Endothelial cell of umbilical vein (primary cell): ENCODE data around the gene ZDHHC11. TPM values are rescaled to one million over a fixed set of nuclear protein-coding genes. Genes with fewer than 3 reads are reported as not detected.
"Not testable (repeated sequence)": the region's sequence is repeated elsewhere in the genome, so short reads cannot be mapped to it uniquely, and the experiment has no call there.

ENCODE experiments used
- BruUV-seq: library from RNA; stranded (reverse); fragments of 400-500 nt; replicated peaks from 2 replicates; lab custom pipeline; 2021; lab: Mats Ljungman, UMichigan
- CTCF ChIA-PET: fragments of 300-600, 350-600 bp; sonication (Branson Sonifier 250); formaldehyde crosslinking; loops from one replicate; lab custom pipeline; 2021; ENCODE audit warnings: antibody characterized with exemption, inconsistent platforms; lab: Charles Lee
- POLR2A ChIA-PET: fragments of 300-600, 350-600 bp; sonication (Branson Sonifier 250); formaldehyde crosslinking; loops from one replicate; lab custom pipeline; 2021; ENCODE audit warnings: antibody characterized with exemption, inconsistent platforms; lab: Charles Lee
- DNase-seq: peaks from one replicate; pipeline ENCODE4 v3.0.0-alpha.2; 2011; ENCODE audit warnings: low read depth, low spot score
- FAIRE-seq: peaks from 2 replicates; lab custom pipeline; 2011; peaks lifted over from hg19 to GRCh38; lab: Jason Lieb, UNC
- H2AFZ ChIP-seq: 2 replicates; pipeline ENCODE4 v1.6.0; 2012; ENCODE audit warnings: low read depth, low read length, control low read depth, inconsistent platforms
- H3K27ac ChIP-seq: 2 replicates; pipeline ENCODE4 v1.5.1; 2011; ENCODE audit warnings: low read depth, mild to moderate bottlenecking, control low read depth, low read length, moderate library complexity; ENCODE audit not compliant: insufficient read depth
- H3K27me3 ChIP-seq, 2 experiments: 2 replicates each; pipeline versions ENCODE4 v1.6.0 to v1.6.1; 2011; ENCODE audit warnings: low read length in 2 of 2, mixed read lengths in 1 of 2; ENCODE audit not compliant: control insufficient read depth in 2 of 2, insufficient read depth in 2 of 2
- H3K36me3 ChIP-seq, 2 experiments: 2 replicates in 1 of 2; 3 replicates in 1 of 2; pipeline ENCODE4 v1.5.1; 2011; ENCODE audit warnings: low read length in 2 of 2, mild to moderate bottlenecking in 1 of 2, moderate library complexity in 1 of 2; ENCODE audit not compliant: control insufficient read depth in 2 of 2, insufficient read depth in 2 of 2; ENCODE audit errors: extremely low read depth in 1 of 2
- H3K4me1 ChIP-seq: 3 replicates; pipeline ENCODE4 v1.5.1; 2011; ENCODE audit warnings: mild to moderate bottlenecking, low read length; ENCODE audit not compliant: control insufficient read depth, insufficient read depth; ENCODE audit errors: extremely low read depth
- H3K4me2 ChIP-seq: 2 replicates; pipeline ENCODE4 v1.6.1; 2011; ENCODE audit warnings: low read length, control low read depth, mixed read lengths; ENCODE audit not compliant: insufficient read depth
- H3K4me3 ChIP-seq, 3 experiments: fragments of 200-600 bp in 1 of 3; sonication (generic), shearing (Covaris generic) in 1 of 3; replicated peaks in 1 of 3; 2 replicates each; pipeline ENCODE4 v1.5.1; 2011 to 2016; ENCODE audit warnings: control low read depth in 3 of 3, low read length in 3 of 3, mild to moderate bottlenecking in 2 of 3, inconsistent platforms in 1 of 3, low read depth in 1 of 3, moderate library complexity in 1 of 3; ENCODE audit not compliant: insufficient read depth in 1 of 3
- H3K79me2 ChIP-seq: 2 replicates; pipeline ENCODE4 v1.6.0; 2012; ENCODE audit warnings: low read length, inconsistent platforms; ENCODE audit not compliant: control insufficient read depth, insufficient read depth
- H3K9ac ChIP-seq: replicated peaks from 2 replicates; pipeline ENCODE3; 2011; ENCODE audit warnings: low read length, control low read depth; ENCODE audit not compliant: insufficient read depth; ENCODE audit errors: extremely low read depth
- H3K9me1 ChIP-seq: replicated peaks from 3 replicates; pipeline ENCODE4 v1.6.0; 2011; ENCODE audit warnings: mild to moderate bottlenecking, low read length; ENCODE audit not compliant: control insufficient read depth, insufficient read depth; ENCODE audit errors: extremely low read depth
- H3K9me3 ChIP-seq: replicated peaks from 2 replicates; pipeline ENCODE4 v1.5.1; 2012; ENCODE audit warnings: low read length, inconsistent platforms; ENCODE audit not compliant: control insufficient read depth, insufficient read depth
- H4K20me1 ChIP-seq: replicated peaks from 2 replicates; pipeline ENCODE3; 2011; ENCODE audit warnings: mild to moderate bottlenecking, low read length; ENCODE audit not compliant: control insufficient read depth, insufficient read depth; ENCODE audit errors: extremely low read depth
- EZH2 ChIP-seq: IDR thresholded peaks from 2 replicates; pipeline ENCODE4 v1.6.1; 2012; ENCODE audit warnings: borderline replicate concordance, low read depth, mild to moderate bottlenecking, moderate library complexity, low read length, inconsistent platforms; ENCODE audit not compliant: severe bottlenecking
- FOS ChIP-seq: IDR thresholded peaks from 2 replicates; pipeline ENCODE4 v1.6.1; 2011; ENCODE audit warnings: mild to moderate bottlenecking, low read length, moderate library complexity, borderline replicate concordance; ENCODE audit not compliant: insufficient read depth
- GATA2 ChIP-seq: IDR thresholded peaks from 2 replicates; pipeline ENCODE4 v1.7.0; 2011; ENCODE audit warnings: low read depth, mild to moderate bottlenecking, moderate library complexity, mixed read lengths, low read length; ENCODE audit not compliant: insufficient read length, insufficient read depth
- JUN ChIP-seq: IDR thresholded peaks from 2 replicates; pipeline ENCODE4 v1.6.1; 2011; ENCODE audit warnings: borderline replicate concordance, low read depth; ENCODE audit not compliant: insufficient read length, insufficient read depth
- MYC ChIP-seq: IDR thresholded peaks from one replicate; pipeline ENCODE4 v1.6.1; 2011; ENCODE audit warnings: mild to moderate bottlenecking, low read depth, low read length
- POLR2A ChIP-seq: IDR thresholded peaks from 2 replicates; pipeline ENCODE4 v1.6.1; 2012; ENCODE audit warnings: low read depth, mild to moderate bottlenecking, control low read depth, low read length
- POLR2AphosphoS5 ChIP-seq: IDR thresholded peaks from 2 replicates; pipeline ENCODE4 v1.6.1; 2012; ENCODE audit warnings: low read depth, mild to moderate bottlenecking, control low read depth, low read length, moderate library complexity; ENCODE audit not compliant: insufficient read depth
- dilution Hi-C: fragments of 300-500 bp; cut with MboI; formaldehyde crosslinking; loops from one replicate; pipeline ENCODE4 v1.15.0; 2019; ENCODE audit warnings: low sequenced_read_pairs; ENCODE audit not compliant: extremely low pct_ligation_motif_present
- intact Hi-C: fragments of 100-400 bp; cut with micrococcal nuclease; formaldehyde crosslinking; loops from one replicate; pipeline ENCODE4 v1.10.0; 2022
- polyA plus RNA-seq, 4 experiments: library from polyadenylated mRNA; depleted of rRNA in 3 of 4; stranded (reverse) in 3 of 4; unstranded in 1 of 4; fragments of >200 nt; gene quantifications; 2 replicates each; pipeline versions ENCODE4 v1.2.1 to v1.2.3, GENCODE V29; 2011 to 2012; ENCODE audit warnings: missing spikeins in 1 of 4
- total RNA-seq: library from RNA; stranded (reverse); gene quantifications from 2 replicates; pipeline ENCODE4 v1.2.3, GENCODE V29; 2021
- TF ChIP-seq, protein P1 (sequence below): IDR thresholded peaks from 2 replicates; pipeline ENCODE4 v1.6.1; 2011; ENCODE audit not compliant: insufficient read depth, insufficient read length
- TF ChIP-seq, protein P2 (sequence below), 2 donors: IDR thresholded peaks; 1 replicate in 1 of 2; 2 replicates in 1 of 2; pipeline ENCODE4 v1.5.1; 2011; ENCODE audit warnings: low read length in 2 of 2, mild to moderate bottlenecking in 2 of 2, moderate library complexity in 2 of 2, control low read depth in 1 of 2, inconsistent platforms in 1 of 2, low read depth in 1 of 2; ENCODE audit not compliant: insufficient read depth in 1 of 2; ENCODE audit errors: extremely low read depth in 1 of 2

The ZDHHC11 gene
- total and polyA plus RNA-seq, 2 donors (not counting 3 experiments of a cell fraction or from before 2014, with no cell fraction given), result 0.35 to 4.4 TPM

DNA sequence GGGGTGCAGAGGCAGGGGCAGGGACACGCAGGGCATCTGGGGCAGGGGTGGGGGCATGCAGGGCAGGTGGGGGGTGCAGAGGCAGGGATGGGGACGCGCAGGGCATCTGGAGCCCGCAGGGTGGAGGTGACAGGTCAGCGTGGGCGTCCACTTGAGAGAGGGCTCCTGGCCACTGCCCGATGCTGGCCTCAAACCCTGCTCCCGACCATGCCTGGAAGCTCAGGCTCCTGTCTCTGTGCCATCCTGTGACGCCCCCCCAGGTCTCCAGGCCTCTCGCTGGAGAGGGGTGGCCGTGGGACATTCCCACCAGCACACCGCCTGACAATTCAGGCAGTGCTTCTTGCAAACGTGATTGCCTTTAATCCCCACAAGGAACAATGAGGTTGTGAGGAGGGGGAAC is 99.3 kb downstream of the ZDHHC11 start:
- intact Hi-C loops, result no loop called here
- no TSS peak for BruUV-seq
- Histone ChIP-seq H2AFZ (no peak overlapping the region), H3K9me3 (no peaks in the 10 kb centered on the region), H3K9me1 (no peaks in the 10 kb centered on the region), H3K9ac (no peak overlapping the region), H3K4me3 (no peak overlapping the region), H4K20me1 (no peaks in the 10 kb centered on the region), H3K4me1 (no peaks in the 10 kb centered on the region), H3K27me3 (no peaks in the 10 kb centered on the region), H3K4me2 (no peak overlapping the region), H3K27ac (no peak overlapping the region), H3K36me3 (no peaks in the 10 kb centered on the region), H3K79me2 (no peaks in the 10 kb centered on the region)
- POLR2A ChIA-PET, result no interaction called here
- no peak for FAIRE-seq
- dilution Hi-C loops, result no loop called here
- DNase-seq, result no peak
- no peak for TF ChIP-seq JUN
- no peak for TF ChIP-seq POLR2AphosphoS5
- no peak for TF ChIP-seq FOS
- TF ChIP-seq EZH2, result no peak
- TF ChIP-seq GATA2, result no peak
- TF ChIP-seq MYC, result no peak
- TF ChIP-seq, protein P1, sequence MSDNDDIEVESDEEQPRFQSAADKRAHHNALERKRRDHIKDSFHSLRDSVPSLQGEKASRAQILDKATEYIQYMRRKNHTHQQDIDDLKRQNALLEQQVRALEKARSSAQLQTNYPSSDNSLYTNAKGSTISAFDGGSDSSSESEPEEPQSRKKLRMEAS, result no peak
- no peak for TF ChIP-seq POLR2A
- TF ChIP-seq, protein P2, sequence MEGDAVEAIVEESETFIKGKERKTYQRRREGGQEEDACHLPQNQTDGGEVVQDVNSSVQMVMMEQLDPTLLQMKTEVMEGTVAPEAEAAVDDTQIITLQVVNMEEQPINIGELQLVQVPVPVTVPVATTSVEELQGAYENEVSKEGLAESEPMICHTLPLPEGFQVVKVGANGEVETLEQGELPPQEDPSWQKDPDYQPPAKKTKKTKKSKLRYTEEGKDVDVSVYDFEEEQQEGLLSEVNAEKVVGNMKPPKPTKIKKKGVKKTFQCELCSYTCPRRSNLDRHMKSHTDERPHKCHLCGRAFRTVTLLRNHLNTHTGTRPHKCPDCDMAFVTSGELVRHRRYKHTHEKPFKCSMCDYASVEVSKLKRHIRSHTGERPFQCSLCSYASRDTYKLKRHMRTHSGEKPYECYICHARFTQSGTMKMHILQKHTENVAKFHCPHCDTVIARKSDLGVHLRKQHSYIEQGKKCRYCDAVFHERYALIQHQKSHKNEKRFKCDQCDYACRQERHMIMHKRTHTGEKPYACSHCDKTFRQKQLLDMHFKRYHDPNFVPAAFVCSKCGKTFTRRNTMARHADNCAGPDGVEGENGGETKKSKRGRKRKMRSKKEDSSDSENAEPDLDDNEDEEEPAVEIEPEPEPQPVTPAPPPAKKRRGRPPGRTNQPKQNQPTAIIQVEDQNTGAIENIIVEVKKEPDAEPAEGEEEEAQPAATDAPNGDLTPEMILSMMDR (IDR thresholded peaks at IDR 0.05; ENCODE audit: extremely low read depth in 1 of 2, insufficient read depth in 1 of 2, low read depth in 1 of 2, low read length in 2 of 2), result no peak
- CTCF ChIA-PET, result no interaction called here

DNA sequence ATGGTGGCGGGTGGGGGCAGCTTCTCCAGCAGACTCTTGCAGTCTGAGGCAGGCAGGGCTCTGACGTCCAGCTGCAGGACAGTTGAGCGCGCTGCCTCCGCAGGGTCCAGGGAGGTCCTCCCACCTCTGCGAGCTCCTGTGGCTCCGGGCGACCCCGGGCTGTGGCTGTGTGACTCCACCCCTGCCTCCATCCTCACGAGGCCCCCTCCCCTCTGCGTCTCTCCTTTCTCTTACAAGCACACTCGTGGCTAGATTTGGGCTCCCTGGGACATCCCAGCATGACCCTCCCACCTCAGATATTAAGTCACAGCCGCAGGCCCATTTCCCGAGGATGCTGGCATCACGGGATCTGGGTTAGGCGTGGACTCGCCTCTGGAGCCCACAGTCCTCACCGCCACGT is 100.6 kb downstream of the ZDHHC11 start:
- H2AFZ ChIP-seq, CTCF ChIA-PET, H3K4me1 ChIP-seq, H3K36me3 ChIP-seq, H3K9ac ChIP-seq, H3K27me3 ChIP-seq, H3K9me3 ChIP-seq, FAIRE-seq, H3K27ac ChIP-seq, POLR2A ChIA-PET, intact Hi-C loops, H3K79me2 ChIP-seq, H4K20me1 ChIP-seq, H3K9me1 ChIP-seq, H3K4me3 ChIP-seq, H3K4me2 ChIP-seq, DNase-seq, BruUV-seq, dilution Hi-C loops: not testable (repeated sequence)
